SK-N-SH (cell line): ENCODE data around the gene PLEKHM3. TPM values are rescaled to one million over a fixed set of nuclear protein-coding genes. Genes with fewer than 3 reads are reported as not detected.
A peak's percentile ranks its signal among the peaks of the same experiment; 100 is the strongest.

ENCODE experiments used
- CTCF ChIA-PET: fragments of 300-600, 350-600 bp; formaldehyde crosslinking; extraction: SDS; loops from one replicate; lab custom pipeline; 2021; lab: Yijun Ruan, JAX
- POLR2A ChIA-PET: fragments of 350-600 bp; sonication (Branson Sonifier 250); formaldehyde crosslinking; extraction: SDS; loops from one replicate; lab custom pipeline; 2020; ENCODE audit warnings: antibody characterized with exemption, inconsistent platforms; lab: Yijun Ruan, JAX
- DNase-seq: peaks from one replicate; pipeline ENCODE4 v3.0.0; 2012
- H2AFZ ChIP-seq: fragments of 200-600 bp; sonication (generic); 2 replicates; pipeline ENCODE4 v1.8.1; 2016; ENCODE audit warnings: antibody characterized with exemption, mild to moderate bottlenecking, low read depth
- H3F3A ChIP-seq: fragments of 200-600 bp; sonication (generic); replicated peaks from 2 replicates; pipeline ENCODE3; 2016; ENCODE audit warnings: antibody characterized with exemption, mild to moderate bottlenecking; ENCODE audit not compliant: insufficient read depth
- H3K27ac ChIP-seq, 2 experiments: fragments of 200-500 bp in 1 of 2; fragments of 200-600 bp in 1 of 2; sonication (Bioruptor generic) in 1 of 2; sonication (generic), shearing (Covaris generic) in 1 of 2; 2 replicates each; pipeline versions ENCODE4 v1.5.1 to v1.6.1; 2014 to 2016; ENCODE audit warnings: low read depth in 2 of 2, inconsistent platforms in 1 of 2, low read length in 1 of 2, mild to moderate bottlenecking in 1 of 2, mixed read lengths in 1 of 2
- H3K27me3 ChIP-seq: fragments of 200-600 bp; sonication (generic), shearing (Covaris generic); 2 replicates; pipeline ENCODE4 v1.6.1; 2016; ENCODE audit warnings: mixed run types; ENCODE audit not compliant: insufficient read depth
- H3K36me3 ChIP-seq, 2 experiments: fragments of 200-500 bp in 1 of 2; fragments of 200-600 bp in 1 of 2; sonication (Bioruptor generic) in 1 of 2; sonication (generic) in 1 of 2; replicated peaks in 1 of 2; 2 replicates each; pipeline versions ENCODE3 to v1.5.1; 2014 to 2016; ENCODE audit warnings: low read length in 1 of 2, mild to moderate bottlenecking in 1 of 2; ENCODE audit not compliant: insufficient read depth in 2 of 2, control insufficient read depth in 1 of 2
- H3K4me1 ChIP-seq, 2 experiments: fragments of 200-500 bp in 1 of 2; fragments of 200-600 bp in 1 of 2; sonication (Bioruptor generic) in 1 of 2; sonication (generic), shearing (Covaris generic) in 1 of 2; 2 replicates each; pipeline versions ENCODE4 v1.5.1 to v1.6.1; 2014 to 2016; ENCODE audit warnings: low read depth in 1 of 2, low read length in 1 of 2, mixed run types in 1 of 2; ENCODE audit not compliant: insufficient read depth in 2 of 2, control insufficient read depth in 1 of 2
- H3K4me2 ChIP-seq: fragments of 200-600 bp; sonication (generic), shearing (Covaris generic); 2 replicates; pipeline ENCODE4 v1.6.1; 2017; ENCODE audit warnings: mixed run types
- H3K4me3 ChIP-seq, 2 experiments: fragments of 200-500 bp in 1 of 2; fragments of 200-600 bp in 1 of 2; sonication (Bioruptor generic) in 1 of 2; sonication (generic), shearing (Covaris generic) in 1 of 2; 2 replicates each; pipeline versions ENCODE4 v1.5.1 to v1.8.1; 2014 to 2016; ENCODE audit warnings: low read depth in 2 of 2, inconsistent platforms in 1 of 2, low read length in 1 of 2, mild to moderate bottlenecking in 1 of 2, mixed read lengths in 1 of 2, moderate library complexity in 1 of 2
- H3K79me2 ChIP-seq: fragments of 200-600 bp; sonication (generic); 2 replicates; pipeline ENCODE4 v1.8.1; 2017; ENCODE audit warnings: mild to moderate bottlenecking; ENCODE audit not compliant: insufficient read depth
- H3K9ac ChIP-seq: fragments of 200-600 bp; sonication (generic); 2 replicates; pipeline ENCODE4 v1.6.1; 2017; ENCODE audit warnings: mixed run types
- H3K9me2 ChIP-seq: fragments of 200-600 bp; sonication (generic); 2 replicates; pipeline ENCODE4 v1.6.1; 2017; ENCODE audit warnings: mixed run types
- H3K9me3 ChIP-seq: fragments of 200-600 bp; sonication (generic); 2 replicates; pipeline ENCODE4 v1.6.1; 2017; ENCODE audit warnings: mixed run types, mild to moderate bottlenecking, moderate library complexity
- H4K20me1 ChIP-seq: fragments of 200-600 bp; sonication (generic); 2 replicates; pipeline ENCODE4 v1.6.1; 2017; ENCODE audit warnings: mild to moderate bottlenecking, mixed run types; ENCODE audit not compliant: insufficient read depth
- CHD2 ChIP-seq: fragments of 150-350 bp; IDR thresholded peaks from 2 replicates; pipeline ENCODE4 v1.6.1; 2018; ENCODE audit warnings: low read length; ENCODE audit not compliant: partially characterized antibody
- EP300 ChIP-seq, 2 experiments: IDR thresholded peaks; 2 replicates each; pipeline versions ENCODE4 v1.4.0 to v1.6.1; 2012; ENCODE audit warnings: borderline replicate concordance in 1 of 2, low read depth in 1 of 2, low read length in 1 of 2
- EZH2phosphoT487 ChIP-seq: fragments of 200-600 bp; sonication (generic); IDR thresholded peaks from 2 replicates; pipeline ENCODE4 v1.6.1; 2017; ENCODE audit warnings: low read depth, mixed run types, mild to moderate bottlenecking, antibody characterized with exemption, moderate library complexity, borderline replicate concordance
- FOSL2 ChIP-seq: IDR thresholded peaks from 2 replicates; pipeline ENCODE4 v1.4.0; 2012; ENCODE audit warnings: low read depth, mild to moderate bottlenecking, moderate library complexity, borderline replicate concordance
- FOXJ3 ChIP-seq: sonication (generic); formaldehyde crosslinking; IDR thresholded peaks from 2 replicates; pipeline ENCODE4 v1.5.1; 2020; ENCODE audit warnings: mild to moderate bottlenecking, missing genetic modification reagents
- GATA2 ChIP-seq: sonication (generic); formaldehyde crosslinking; IDR thresholded peaks from 2 replicates; pipeline ENCODE4 v1.5.0; 2020; ENCODE audit warnings: mild to moderate bottlenecking, missing genetic modification reagents
- JUND ChIP-seq: IDR thresholded peaks from 2 replicates; pipeline ENCODE4 v1.4.0; 2012
- MAX ChIP-seq: IDR thresholded peaks from 2 replicates; pipeline ENCODE4 v1.4.0; 2012; ENCODE audit warnings: low read depth
- MEF2A ChIP-seq: IDR thresholded peaks from 2 replicates; pipeline ENCODE4 v1.4.0; 2012; ENCODE audit warnings: low read depth, borderline replicate concordance
- MXI1 ChIP-seq: IDR thresholded peaks from 2 replicates; pipeline ENCODE4 v1.6.1; 2012; ENCODE audit warnings: mild to moderate bottlenecking, low read depth, low read length, improper control_type of control experiment
- NFIC ChIP-seq: IDR thresholded peaks from 2 replicates; pipeline ENCODE4 v1.4.0; 2012; ENCODE audit warnings: borderline replicate concordance
- PBX3 ChIP-seq: IDR thresholded peaks from 2 replicates; pipeline ENCODE4; 2012
- POLR2AphosphoS5 ChIP-seq: IDR thresholded peaks from 2 replicates; pipeline ENCODE4 v1.6.1; 2012; ENCODE audit warnings: low read depth, low read length
- RXRA ChIP-seq: IDR thresholded peaks from 2 replicates; pipeline ENCODE4 v1.4.0; 2012; ENCODE audit warnings: low read depth, mild to moderate bottlenecking, borderline replicate concordance
- SIN3A ChIP-seq: IDR thresholded peaks from 2 replicates; pipeline ENCODE4 v1.6.1; 2012; ENCODE audit warnings: low read depth, mild to moderate bottlenecking, low read length, moderate library complexity, borderline replicate concordance
- SMC3 ChIP-seq: IDR thresholded peaks from 2 replicates; pipeline ENCODE4 v1.6.1; 2012; ENCODE audit warnings: low read depth, low read length, improper control_type of control experiment
- TAF1 ChIP-seq: IDR thresholded peaks from 2 replicates; pipeline ENCODE4 v1.6.1; 2012; ENCODE audit warnings: low read depth, mild to moderate bottlenecking, low read length, moderate library complexity, borderline replicate concordance
- TCF12 ChIP-seq: IDR thresholded peaks from 2 replicates; pipeline ENCODE4 v1.4.0; 2012
- TEAD4 ChIP-seq: IDR thresholded peaks from 2 replicates; pipeline ENCODE4 v1.4.0; 2012; ENCODE audit warnings: mild to moderate bottlenecking, borderline replicate concordance; ENCODE audit not compliant: insufficient read depth
- YY1 ChIP-seq: IDR thresholded peaks from 2 replicates; pipeline ENCODE4 v1.4.0; 2012; ENCODE audit warnings: low read depth, mild to moderate bottlenecking
- WGBS: methylation state at CpG from one replicate; pipeline ENCODE4 v1.1.6; 2017; ENCODE audit warnings: low lambda C conversion rate; 5-methylcytosine and 5-hydroxymethylcytosine counted together
- polyA plus RNA-seq, 3 experiments: library from polyadenylated mRNA; depleted of rRNA; stranded (reverse); fragments of >200 nt; gene quantifications; 2 replicates each; pipeline ENCODE4 v1.2.3, GENCODE V29; 2012

PLEKHM3 gene
- polyA plus RNA-seq, 1 of the 3 experiments (the other 2 are of a cell fraction) = 1.9 TPM

GRCh38 chr2:208031608-208032019 lies 6.3 kb upstream of the PLEKHM3 start:
- TF ChIP-seq YY1 (no peak), FOXJ3 (CRISPR knock-in tag) (no peak), GATA2 (no peak), EP300 (IDR thresholded peaks at IDR 0.05; ENCODE audit: borderline replicate concordance in 1 of 2, low read depth in 1 of 2, low read length in 1 of 2) (no peak), RXRA (no peak), TEAD4 (no peak), NFIC (no peak), JUND (no peak), POLR2AphosphoS5 (no peak), SIN3A (no peak), TCF12 (no peak), CHD2 (no peak), EZH2phosphoT487 (no peak), FOSL2 (no peak), MEF2A (no peak), MXI1 (no peak)
- H3K27ac ChIP-seq = no peak overlapping the region
- no peaks in the 10 kb centered on the region for H3K79me2 ChIP-seq
- no peak overlapping the region for H2AFZ ChIP-seq
- H3K9me2 ChIP-seq = no peaks in the 10 kb centered on the region
- no peaks in the 10 kb centered on the region for H4K20me1 ChIP-seq
- H3K4me2 ChIP-seq = no peak overlapping the region
- H3K36me3 ChIP-seq = no peaks in the 10 kb centered on the region
- H3F3A ChIP-seq = no peaks in the 10 kb centered on the region
- DNase-seq = no peak
- no peaks in the 10 kb centered on the region for H3K27me3 ChIP-seq
- no peaks in the 10 kb centered on the region for H3K4me1 ChIP-seq
- ChIA-PET CTCF (interaction anchor here (3.8 to 5.2 kb wide), 2 partner anchors 9 to 286 kb away, joined by 19 to 28 read pairs; no protein-coding TSS in a partner anchor), POLR2A (no interaction called here)
- H3K9ac ChIP-seq = no peak overlapping the region
- H3K9me3 ChIP-seq = no peaks in the 10 kb centered on the region
- no peak overlapping the region for H3K4me3 ChIP-seq
- 63% methylated on average over 7 of the region's 7 CpGs for WGBS

- CTCF ChIA-PET = interaction anchor here (0.7 to 1.7 kb wide), 7 partner anchors 12 to 279 kb away, joined by 3 to 4 read pairs (median 3); partner anchors contain the start of gene FZD5
- Histone ChIP-seq H3K4me1 (peaks cover 4 to 6% of the 10 kb centered on the region in 2 experiments; a peak in 3 of 4 replicates), H4K20me1 (no peaks in the 10 kb centered on the region), H3K27ac (peak overlapping the region; percentile 40 to 81), H3K4me3 (peak overlapping the region; percentile 74 to 86), H3K9me3 (no peaks in the 10 kb centered on the region), H3K27me3 (no peaks in the 10 kb centered on the region), H3K9me2 (no peaks in the 10 kb centered on the region), H3K36me3 (no peaks in the 10 kb centered on the region), H3K4me2 (peak overlapping the region; percentile 72), H2AFZ (peak overlapping the region; percentile 99), H3K79me2 (peaks cover 11% of the 10 kb centered on the region), H3F3A (no peaks in the 10 kb centered on the region), H3K9ac (peak overlapping the region; percentile 77)
- TF ChIP-seq MAX (no peak), FOSL2 (no peak), PBX3 (no peak), SMC3 (no peak), TAF1 (no peak)
- POLR2A ChIA-PET = interaction anchor here (1.0 to 1.9 kb wide), 3 partner anchors 14 to 401 kb away, joined by 4 to 11 read pairs (median 5); partner anchors contain the start of gene METTL21A
- 76% methylated on average over 10 of the region's 10 CpGs for WGBS
- DNase-seq = peak; percentile 33
These were observed 472 bp upstream of the PLEKHM3 start for GRCh38 chr2:208025814-208026184.
